ENCODE results near the gene ROPN1L.
"Not testable (repeated sequence)": the region's sequence is repeated elsewhere in the genome, so short reads cannot be mapped to it uniquely, and the experiment has no call there.

The ROPN1L gene

GRCh38 chr5:10441083-10441991, at the start of gene ROPN1L:
Gene ROPN1L, plus strand, starts transcription at chr5:10441879. Its CDS starts 289 bp downstream, at chr5:10442168.
- peak; percentile 33 for DNase-seq (ENCODE audit: low read depth, low spot score)

DNA sequence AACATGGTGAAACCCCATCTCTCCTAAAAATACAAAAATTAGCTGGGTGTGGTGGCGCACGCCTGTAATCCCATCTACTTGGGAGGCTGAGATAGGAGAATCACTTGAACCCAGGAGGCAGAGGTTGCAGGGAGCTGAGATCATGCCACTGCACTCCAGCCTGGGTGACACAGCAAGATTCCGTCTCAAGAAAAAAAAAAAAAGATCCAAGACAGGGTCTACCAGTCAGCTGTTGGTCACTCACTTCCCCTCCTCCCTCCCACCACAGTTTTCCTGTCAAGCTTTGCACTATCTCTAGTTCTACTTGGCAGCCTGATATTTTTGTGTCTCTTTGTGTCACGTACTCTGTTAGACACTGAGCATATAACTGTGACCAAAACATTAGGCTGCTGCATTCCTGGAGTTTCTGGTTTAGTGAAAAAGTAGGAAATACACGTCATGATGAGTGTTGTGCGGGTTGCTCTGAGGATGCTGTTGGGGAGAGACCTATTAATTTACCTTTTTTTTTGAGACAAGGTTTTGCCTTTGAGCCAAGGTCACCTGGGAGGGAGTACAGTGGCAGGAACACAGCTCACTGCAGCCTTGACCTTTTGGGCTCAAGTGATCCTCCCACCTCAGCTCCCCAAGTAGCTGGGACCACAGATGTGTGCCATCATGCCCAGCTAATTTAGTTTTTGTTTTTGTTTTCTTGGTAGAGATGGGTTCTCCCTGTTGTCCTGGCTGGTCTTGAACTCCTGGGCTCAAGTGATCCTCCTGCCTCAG, 48.9 kb upstream of the ROPN1L start:
- DNase-seq (ENCODE audit: low read depth, low spot score), result not testable (repeated sequence)

DNA sequence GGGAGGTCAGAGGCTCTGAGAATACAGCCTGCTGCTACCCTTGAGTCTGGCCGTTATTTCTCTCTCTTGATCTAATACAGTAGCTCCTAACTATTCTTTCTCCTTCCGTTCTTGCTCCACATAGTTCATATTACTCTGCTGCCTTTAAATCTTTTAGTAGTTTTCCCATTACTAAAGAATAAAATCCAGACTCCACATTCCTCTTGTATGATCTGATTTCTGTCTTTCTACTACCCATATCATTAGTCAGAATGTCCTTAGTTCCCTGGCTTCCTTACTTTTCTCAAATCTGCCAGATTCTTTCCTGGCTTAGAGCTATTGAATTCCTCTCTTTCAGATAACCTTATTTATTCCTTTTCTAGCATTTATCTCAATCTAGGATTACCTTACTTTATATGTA, 48.2 kb upstream of the ROPN1L start:
- DNase-seq (ENCODE audit: low read depth, low spot score), result no peak

- no peak for DNase-seq (ENCODE audit: low read depth, low spot score)
Observed at GRCh38 chr5:10396552-10396951, 45.1 kb upstream of the ROPN1L start.

- no peak for DNase-seq (ENCODE audit: low read depth, low spot score)
Observed at GRCh38 chr5:10399839-10400238, 41.8 kb upstream of the ROPN1L start.

- DNase-seq (ENCODE audit: low read depth, low spot score), result no peak
Observed at GRCh38 chr5:10400411-10400810, 41.3 kb upstream of the ROPN1L start.

DNA sequence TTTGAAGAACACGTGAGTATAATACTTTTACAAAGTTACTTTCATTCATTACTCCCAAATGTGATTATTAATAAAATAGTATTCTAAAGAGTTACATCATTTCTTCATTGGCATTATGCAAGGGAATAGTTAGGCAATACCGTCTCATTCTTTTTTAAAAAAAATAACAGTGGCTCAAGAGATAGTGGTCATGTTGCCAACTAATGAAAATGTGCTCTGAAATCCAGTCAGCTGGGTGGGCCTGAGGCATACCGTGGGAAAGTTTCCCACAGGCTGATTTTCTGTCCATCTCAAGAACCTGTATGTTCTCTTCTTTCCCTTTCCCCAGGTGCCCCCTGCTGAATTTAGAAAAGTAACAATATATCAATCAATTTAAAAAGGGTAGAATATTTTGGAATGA, 40.8 kb upstream of the ROPN1L start:
- no peak for DNase-seq (ENCODE audit: low read depth, low spot score)

DNA sequence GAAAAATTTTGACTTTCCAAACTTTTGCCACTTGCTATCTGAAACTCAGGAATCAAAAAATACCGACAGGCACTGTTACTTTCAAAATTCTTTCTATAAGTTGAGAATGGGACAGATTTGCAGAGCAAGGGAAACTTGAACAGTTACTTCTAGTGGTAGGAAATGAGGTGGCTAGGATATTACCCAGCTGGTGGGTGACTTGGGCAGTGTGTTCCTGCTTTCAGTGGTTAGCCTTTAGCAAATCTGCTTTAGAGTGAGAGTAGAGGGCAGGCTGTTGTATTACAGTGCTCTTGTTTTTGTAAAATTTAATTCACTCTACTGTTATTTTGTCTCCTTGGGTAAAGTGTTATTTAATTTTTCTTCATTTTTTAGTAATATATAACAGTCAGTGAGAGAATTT, 40.2 kb upstream of the ROPN1L start:
- no peak for DNase-seq (ENCODE audit: low read depth, low spot score)

DNA sequence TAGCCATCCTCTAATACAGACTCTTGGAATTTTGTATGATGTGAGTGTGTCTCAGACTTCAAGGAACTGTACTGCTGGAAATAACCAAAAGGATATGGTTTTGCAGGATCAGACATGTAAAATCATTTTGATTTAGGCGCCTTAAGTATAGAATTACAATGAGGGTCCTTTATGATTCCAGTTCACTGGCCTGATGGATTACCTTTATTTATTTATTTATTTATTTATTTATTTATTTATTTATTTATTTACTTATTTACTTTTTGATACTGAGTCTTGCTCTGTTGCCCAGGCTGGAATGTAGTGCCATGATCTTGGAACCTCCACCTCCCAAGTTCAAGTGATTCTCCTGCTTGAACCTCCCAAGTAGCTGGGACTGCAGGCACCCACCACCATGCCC, 37.9 kb upstream of the ROPN1L start:
- DNase-seq (ENCODE audit: low read depth, low spot score), result no peak

- DNase-seq (ENCODE audit: low read depth, low spot score), result no peak
Observed at GRCh38 chr5:10406651-10407050, 35.0 kb upstream of the ROPN1L start.

- no peak for DNase-seq (ENCODE audit: low read depth, low spot score)
Observed at GRCh38 chr5:10409504-10409903, 32.2 kb upstream of the ROPN1L start.

GRCh38 chr5:10410662-10411061, 31.0 kb upstream of the ROPN1L start:
- DNase-seq (ENCODE audit: low read depth, low spot score), result no peak

DNA sequence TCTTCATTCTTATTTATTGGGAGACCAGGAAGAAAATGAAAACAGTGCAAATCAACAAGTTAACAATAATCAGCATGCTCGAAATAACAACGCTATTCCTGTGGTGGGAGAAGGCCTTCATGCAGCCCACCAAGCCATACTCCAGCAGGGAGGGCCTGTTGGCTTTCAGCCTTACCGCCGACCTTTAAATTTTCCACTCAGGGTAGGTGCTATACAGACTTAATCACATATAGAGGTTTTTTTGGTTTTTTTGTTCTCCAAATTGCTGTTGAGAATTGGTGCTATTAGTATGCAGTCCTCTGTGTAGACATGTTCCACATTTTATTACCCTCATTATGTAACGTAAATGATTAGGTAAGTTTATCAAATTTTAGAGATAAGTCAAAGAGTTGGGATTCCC, 30.3 kb upstream of the ROPN1L start:
- no peak for DNase-seq (ENCODE audit: low read depth, low spot score)

- no peak for DNase-seq (ENCODE audit: low read depth, low spot score)
Observed at GRCh38 chr5:10416868-10417267, 24.8 kb upstream of the ROPN1L start.

DNA sequence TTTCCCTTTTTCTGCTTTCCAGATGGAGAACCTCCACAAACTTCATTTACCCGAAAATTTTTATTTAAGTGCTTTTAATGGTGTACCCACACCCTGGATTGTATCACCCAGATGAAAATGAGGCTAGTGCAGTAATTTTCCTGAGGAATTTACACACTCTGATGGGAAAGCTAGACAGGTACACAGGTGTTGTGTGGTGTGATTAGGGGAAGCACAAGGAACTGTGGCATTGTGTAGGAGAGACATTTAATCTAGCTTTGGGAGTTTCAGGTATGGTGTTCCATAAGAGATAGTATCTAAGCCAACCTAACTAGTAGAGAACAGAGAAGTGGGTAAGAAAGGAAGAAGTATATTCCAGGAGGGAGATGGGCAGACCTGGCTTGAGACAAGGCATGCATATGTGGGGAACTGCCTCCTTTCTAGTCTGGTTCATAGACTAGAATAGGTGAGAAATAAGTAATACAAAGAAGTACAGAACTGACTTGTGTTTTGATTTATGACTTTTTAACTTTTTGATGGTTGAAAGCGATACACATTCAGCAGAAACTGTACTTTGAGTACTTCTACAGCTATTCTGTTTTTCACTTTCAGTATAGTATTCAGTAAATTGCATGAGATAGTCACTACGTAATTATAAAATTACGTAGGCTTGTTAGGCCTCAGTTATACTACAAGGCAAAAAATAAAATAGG, 22.9 kb upstream of the ROPN1L start:
- DNase-seq (ENCODE audit: low read depth, low spot score), result no peak

GRCh38 chr5:10420468-10420867, 21.2 kb upstream of the ROPN1L start:
- no peak for DNase-seq (ENCODE audit: low read depth, low spot score)

- no peak for DNase-seq (ENCODE audit: low read depth, low spot score)
Observed at GRCh38 chr5:10420932-10421331, 20.7 kb upstream of the ROPN1L start.

GRCh38 chr5:10421896-10422691, 19.6 kb upstream of the ROPN1L start:
- no peak for DNase-seq (ENCODE audit: low read depth, low spot score)

- no peak for DNase-seq (ENCODE audit: low read depth, low spot score)
Observed at GRCh38 chr5:10423022-10423421, 18.7 kb upstream of the ROPN1L start.

GRCh38 chr5:10424124-10424731, 17.5 kb upstream of the ROPN1L start:
- no peak for DNase-seq (ENCODE audit: low read depth, low spot score)

DNA sequence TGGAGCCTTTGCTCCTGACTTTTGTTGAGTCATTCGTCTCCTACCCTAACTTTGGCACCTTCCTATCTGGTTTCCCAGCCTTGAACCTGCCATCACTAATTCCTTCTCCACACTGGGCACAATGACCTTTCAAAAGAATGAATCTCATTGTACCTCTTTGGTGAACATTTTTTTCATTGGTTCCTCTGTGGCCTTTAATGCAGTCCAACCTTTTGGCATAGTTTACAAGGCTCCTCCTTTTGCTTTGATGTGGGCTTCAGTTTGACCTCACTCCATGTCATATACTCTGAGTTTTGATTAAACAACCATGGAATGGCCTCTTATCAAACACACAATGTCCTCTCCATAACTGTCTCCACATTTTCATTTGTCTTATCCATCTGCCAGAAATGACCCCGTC, 14.5 kb upstream of the ROPN1L start:
- no peak for DNase-seq (ENCODE audit: low read depth, low spot score)

Data from iPS DF 19.7 (cell line).